ENCODE data around the gene EYA2. TPM values are rescaled to one million over a fixed set of nuclear protein-coding genes. Genes with fewer than 3 reads are reported as not detected.

The EYA2 gene
- total and polyA plus RNA-seq, 4 donors: 0.17 to 0.54 (median 0.23) TPM; not detected in 1

DNA sequence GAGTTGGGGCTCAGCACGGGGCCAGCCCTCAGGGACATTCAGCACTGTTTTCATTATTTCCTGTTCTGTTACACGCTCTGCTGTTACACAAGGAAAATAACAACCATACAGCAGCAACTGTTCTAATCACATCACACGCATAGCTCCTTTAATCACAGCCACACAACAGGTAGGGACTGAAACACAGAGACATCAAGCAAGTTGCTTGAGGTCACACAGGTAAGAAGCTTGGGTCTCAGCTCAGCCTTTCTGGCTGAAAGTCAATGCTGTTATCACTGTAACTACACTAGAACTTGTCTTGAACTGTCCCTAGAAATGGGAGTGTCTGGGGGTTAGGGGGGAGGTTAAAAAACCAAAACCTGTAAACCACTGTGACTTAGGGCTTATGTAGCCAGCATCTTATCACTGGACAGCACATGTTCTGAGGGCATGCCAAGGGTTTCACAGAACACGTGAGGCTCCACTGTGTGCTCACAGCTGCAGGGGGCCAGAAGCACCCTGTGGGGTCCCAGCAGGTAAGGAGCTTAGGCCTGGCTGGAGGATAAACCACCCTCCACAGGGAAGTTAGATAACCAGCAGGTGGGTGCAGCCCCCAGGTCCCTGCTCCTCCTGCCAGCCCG, 146.0 kb downstream of the EYA2 start:
- 75% methylated on average over 5 of the region's 5 CpGs for WGBS
- TF ChIP-seq, protein P1, sequence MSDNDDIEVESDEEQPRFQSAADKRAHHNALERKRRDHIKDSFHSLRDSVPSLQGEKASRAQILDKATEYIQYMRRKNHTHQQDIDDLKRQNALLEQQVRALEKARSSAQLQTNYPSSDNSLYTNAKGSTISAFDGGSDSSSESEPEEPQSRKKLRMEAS (IDR thresholded peaks at IDR 0.05): no peak
- TF ChIP-seq, protein P2, sequence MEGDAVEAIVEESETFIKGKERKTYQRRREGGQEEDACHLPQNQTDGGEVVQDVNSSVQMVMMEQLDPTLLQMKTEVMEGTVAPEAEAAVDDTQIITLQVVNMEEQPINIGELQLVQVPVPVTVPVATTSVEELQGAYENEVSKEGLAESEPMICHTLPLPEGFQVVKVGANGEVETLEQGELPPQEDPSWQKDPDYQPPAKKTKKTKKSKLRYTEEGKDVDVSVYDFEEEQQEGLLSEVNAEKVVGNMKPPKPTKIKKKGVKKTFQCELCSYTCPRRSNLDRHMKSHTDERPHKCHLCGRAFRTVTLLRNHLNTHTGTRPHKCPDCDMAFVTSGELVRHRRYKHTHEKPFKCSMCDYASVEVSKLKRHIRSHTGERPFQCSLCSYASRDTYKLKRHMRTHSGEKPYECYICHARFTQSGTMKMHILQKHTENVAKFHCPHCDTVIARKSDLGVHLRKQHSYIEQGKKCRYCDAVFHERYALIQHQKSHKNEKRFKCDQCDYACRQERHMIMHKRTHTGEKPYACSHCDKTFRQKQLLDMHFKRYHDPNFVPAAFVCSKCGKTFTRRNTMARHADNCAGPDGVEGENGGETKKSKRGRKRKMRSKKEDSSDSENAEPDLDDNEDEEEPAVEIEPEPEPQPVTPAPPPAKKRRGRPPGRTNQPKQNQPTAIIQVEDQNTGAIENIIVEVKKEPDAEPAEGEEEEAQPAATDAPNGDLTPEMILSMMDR (IDR thresholded peaks at IDR 0.05; ENCODE audit: low read depth, low read length, missing input control): no peak
- TF ChIP-seq, protein P3, sequence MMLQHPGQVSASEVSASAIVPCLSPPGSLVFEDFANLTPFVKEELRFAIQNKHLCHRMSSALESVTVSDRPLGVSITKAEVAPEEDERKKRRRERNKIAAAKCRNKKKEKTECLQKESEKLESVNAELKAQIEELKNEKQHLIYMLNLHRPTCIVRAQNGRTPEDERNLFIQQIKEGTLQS (IDR thresholded peaks at IDR 0.05): no peak
- TF ChIP-seq YY1 (IDR thresholded peaks at IDR 0.05): no peak
- TF ChIP-seq RAD21 (IDR thresholded peaks at IDR 0.05): no peak
- no peaks in the 10 kb centered on the region for H3K27me3 ChIP-seq (ENCODE audit: control insufficient read depth in 4 of 4, insufficient read depth in 4 of 4, low read length in 3 of 4)
- no peak overlapping the region for H3K9ac ChIP-seq (ENCODE audit: low read depth in 1 of 2, low read length in 2 of 2)
- no peak overlapping the region for H3K27ac ChIP-seq (ENCODE audit: low read depth in 1 of 2, low read length in 2 of 2)
- peaks cover 0 to 7% (median 4%) of the 10 kb centered on the region in 4 donors for H3K9me3 ChIP-seq (ENCODE audit: control insufficient read depth in 4 of 4, low read length in 3 of 4)
- no peak for DNase-seq (ENCODE audit: low spot score)
- H3K4me3 ChIP-seq (ENCODE audit: low read depth in 1 of 3, low read length in 3 of 3): no peak overlapping the region
- no peaks in the 10 kb centered on the region for H3K36me3 ChIP-seq (ENCODE audit: control insufficient read depth in 4 of 4, insufficient read depth in 3 of 4, low read depth in 1 of 4, low read length in 3 of 4)
- H3K4me1 ChIP-seq (ENCODE audit: control insufficient read depth in 4 of 4, insufficient read depth in 4 of 4, low read length in 3 of 4): peaks cover 0 to 4% (median 2%) of the 10 kb centered on the region in 4 donors

DNA sequence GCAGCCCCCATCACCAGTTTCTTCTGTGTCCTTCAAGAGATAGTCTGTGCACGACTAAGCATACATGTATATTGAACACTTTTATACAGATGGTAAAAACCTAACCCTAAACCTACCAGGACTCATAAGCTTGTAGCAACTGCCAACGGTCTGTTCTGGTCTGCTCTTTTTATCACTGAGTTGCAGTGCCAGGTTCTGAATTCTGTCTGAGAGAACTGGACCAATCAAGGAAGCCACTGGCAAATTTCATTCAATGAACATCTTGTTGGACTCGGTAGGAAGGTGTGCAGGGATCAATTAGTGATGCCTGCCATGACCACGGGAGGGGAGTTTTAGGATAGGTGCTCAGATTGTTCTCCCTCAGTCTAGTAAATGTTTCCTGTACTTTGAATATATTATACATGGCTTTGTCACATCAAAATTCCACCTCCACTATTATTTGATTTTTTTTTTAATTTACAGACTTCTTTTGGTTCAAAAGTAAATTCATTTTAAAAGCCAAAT, 146.8 kb downstream of the EYA2 start:
- Histone ChIP-seq H3K27ac (ENCODE audit: low read depth in 1 of 2, low read length in 2 of 2) (no peak overlapping the region), H3K27me3 (ENCODE audit: control insufficient read depth in 4 of 4, insufficient read depth in 4 of 4, low read length in 3 of 4) (no peaks in the 10 kb centered on the region), H3K4me3 (ENCODE audit: low read depth in 1 of 3, low read length in 3 of 3) (no peak overlapping the region), H3K9ac (ENCODE audit: low read depth in 1 of 2, low read length in 2 of 2) (no peak overlapping the region), H3K4me1 (ENCODE audit: control insufficient read depth in 4 of 4, insufficient read depth in 4 of 4, low read length in 3 of 4) (peaks cover 0 to 3% (median 1%) of the 10 kb centered on the region in 4 donors), H3K9me3 (ENCODE audit: control insufficient read depth in 4 of 4, low read length in 3 of 4) (peaks cover 0 to 10% (median 5%) of the 10 kb centered on the region in 4 donors), H3K36me3 (ENCODE audit: control insufficient read depth in 4 of 4, insufficient read depth in 3 of 4, low read depth in 1 of 4, low read length in 3 of 4) (no peaks in the 10 kb centered on the region)
- WGBS: 76% methylated on average over 4 of the region's 4 CpGs
- no peak for TF ChIP-seq GABPA (IDR thresholded peaks at IDR 0.05 in 1 of 2, conservative IDR thresholded peaks at IDR 0.05 in 1 of 2)
- no peak for TF ChIP-seq RAD21 (IDR thresholded peaks at IDR 0.05)
- no peak for TF ChIP-seq FOXA1 (IDR thresholded peaks at IDR 0.05)
- TF ChIP-seq, protein P4, sequence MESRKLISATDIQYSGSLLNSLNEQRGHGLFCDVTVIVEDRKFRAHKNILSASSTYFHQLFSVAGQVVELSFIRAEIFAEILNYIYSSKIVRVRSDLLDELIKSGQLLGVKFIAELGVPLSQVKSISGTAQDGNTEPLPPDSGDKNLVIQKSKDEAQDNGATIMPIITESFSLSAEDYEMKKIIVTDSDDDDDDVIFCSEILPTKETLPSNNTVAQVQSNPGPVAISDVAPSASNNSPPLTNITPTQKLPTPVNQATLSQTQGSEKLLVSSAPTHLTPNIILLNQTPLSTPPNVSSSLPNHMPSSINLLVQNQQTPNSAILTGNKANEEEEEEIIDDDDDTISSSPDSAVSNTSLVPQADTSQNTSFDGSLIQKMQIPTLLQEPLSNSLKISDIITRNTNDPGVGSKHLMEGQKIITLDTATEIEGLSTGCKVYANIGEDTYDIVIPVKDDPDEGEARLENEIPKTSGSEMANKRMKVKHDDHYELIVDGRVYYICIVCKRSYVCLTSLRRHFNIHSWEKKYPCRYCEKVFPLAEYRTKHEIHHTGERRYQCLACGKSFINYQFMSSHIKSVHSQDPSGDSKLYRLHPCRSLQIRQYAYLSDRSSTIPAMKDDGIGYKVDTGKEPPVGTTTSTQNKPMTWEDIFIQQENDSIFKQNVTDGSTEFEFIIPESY (IDR thresholded peaks at IDR 0.05): no peak
- no peak for TF ChIP-seq FOXA2 (IDR thresholded peaks at IDR 0.05)
- TF ChIP-seq JUND (IDR thresholded peaks at IDR 0.05): no peak
- TF ChIP-seq, protein P2 (IDR thresholded peaks at IDR 0.05; ENCODE audit: low read depth, low read length, missing input control): no peak
- TF ChIP-seq NR2F2 (IDR thresholded peaks at IDR 0.05): no peak
- TF ChIP-seq, protein P3 (IDR thresholded peaks at IDR 0.05): no peak
- no peak for TF ChIP-seq EGR1 (IDR thresholded peaks at IDR 0.05; ENCODE audit: low read depth in 2 of 2)
- TF ChIP-seq, protein P5, sequence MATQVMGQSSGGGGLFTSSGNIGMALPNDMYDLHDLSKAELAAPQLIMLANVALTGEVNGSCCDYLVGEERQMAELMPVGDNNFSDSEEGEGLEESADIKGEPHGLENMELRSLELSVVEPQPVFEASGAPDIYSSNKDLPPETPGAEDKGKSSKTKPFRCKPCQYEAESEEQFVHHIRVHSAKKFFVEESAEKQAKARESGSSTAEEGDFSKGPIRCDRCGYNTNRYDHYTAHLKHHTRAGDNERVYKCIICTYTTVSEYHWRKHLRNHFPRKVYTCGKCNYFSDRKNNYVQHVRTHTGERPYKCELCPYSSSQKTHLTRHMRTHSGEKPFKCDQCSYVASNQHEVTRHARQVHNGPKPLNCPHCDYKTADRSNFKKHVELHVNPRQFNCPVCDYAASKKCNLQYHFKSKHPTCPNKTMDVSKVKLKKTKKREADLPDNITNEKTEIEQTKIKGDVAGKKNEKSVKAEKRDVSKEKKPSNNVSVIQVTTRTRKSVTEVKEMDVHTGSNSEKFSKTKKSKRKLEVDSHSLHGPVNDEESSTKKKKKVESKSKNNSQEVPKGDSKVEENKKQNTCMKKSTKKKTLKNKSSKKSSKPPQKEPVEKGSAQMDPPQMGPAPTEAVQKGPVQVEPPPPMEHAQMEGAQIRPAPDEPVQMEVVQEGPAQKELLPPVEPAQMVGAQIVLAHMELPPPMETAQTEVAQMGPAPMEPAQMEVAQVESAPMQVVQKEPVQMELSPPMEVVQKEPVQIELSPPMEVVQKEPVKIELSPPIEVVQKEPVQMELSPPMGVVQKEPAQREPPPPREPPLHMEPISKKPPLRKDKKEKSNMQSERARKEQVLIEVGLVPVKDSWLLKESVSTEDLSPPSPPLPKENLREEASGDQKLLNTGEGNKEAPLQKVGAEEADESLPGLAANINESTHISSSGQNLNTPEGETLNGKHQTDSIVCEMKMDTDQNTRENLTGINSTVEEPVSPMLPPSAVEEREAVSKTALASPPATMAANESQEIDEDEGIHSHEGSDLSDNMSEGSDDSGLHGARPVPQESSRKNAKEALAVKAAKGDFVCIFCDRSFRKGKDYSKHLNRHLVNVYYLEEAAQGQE (IDR thresholded peaks at IDR 0.05): no peak
- TF ChIP-seq, protein P1 (IDR thresholded peaks at IDR 0.05): no peak
- no peak for DNase-seq (ENCODE audit: low spot score)
